Measurements from ENCODE around the gene SMCR8.
"Not testable (repeated sequence)": the region's sequence is repeated elsewhere in the genome, so short reads cannot be mapped to it uniquely, and the experiment has no call there.

SMCR8 gene

DNA sequence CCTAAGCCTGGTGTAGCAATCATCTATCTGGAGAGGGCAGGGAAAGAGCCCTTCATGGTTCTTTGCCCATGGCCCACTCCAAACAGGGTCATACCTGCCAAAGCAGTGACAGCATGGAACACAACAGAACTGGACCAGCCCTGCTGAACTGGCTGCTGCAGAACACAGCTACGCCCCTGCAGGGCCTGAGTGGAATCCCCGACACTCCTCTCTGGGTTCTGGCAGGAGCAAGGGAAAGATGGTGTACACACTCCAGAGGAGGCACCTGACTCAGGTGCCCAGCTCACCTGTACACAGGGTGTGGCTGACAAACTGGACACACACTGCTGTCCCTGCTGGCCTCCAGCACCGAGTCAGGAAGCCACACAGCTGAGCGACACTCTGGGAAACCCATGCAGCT, 34.8 kb upstream of the SMCR8 start:
- H3K4me3 ChIP-seq (ENCODE audit: low read depth, low read length): no peak overlapping the region
- DNase-seq (ENCODE audit: low read depth): no peak
- TF ChIP-seq, protein P1, sequence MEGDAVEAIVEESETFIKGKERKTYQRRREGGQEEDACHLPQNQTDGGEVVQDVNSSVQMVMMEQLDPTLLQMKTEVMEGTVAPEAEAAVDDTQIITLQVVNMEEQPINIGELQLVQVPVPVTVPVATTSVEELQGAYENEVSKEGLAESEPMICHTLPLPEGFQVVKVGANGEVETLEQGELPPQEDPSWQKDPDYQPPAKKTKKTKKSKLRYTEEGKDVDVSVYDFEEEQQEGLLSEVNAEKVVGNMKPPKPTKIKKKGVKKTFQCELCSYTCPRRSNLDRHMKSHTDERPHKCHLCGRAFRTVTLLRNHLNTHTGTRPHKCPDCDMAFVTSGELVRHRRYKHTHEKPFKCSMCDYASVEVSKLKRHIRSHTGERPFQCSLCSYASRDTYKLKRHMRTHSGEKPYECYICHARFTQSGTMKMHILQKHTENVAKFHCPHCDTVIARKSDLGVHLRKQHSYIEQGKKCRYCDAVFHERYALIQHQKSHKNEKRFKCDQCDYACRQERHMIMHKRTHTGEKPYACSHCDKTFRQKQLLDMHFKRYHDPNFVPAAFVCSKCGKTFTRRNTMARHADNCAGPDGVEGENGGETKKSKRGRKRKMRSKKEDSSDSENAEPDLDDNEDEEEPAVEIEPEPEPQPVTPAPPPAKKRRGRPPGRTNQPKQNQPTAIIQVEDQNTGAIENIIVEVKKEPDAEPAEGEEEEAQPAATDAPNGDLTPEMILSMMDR (conservative IDR thresholded peaks at IDR 0.05; ENCODE audit: low read depth, low read length): no peak

DNA sequence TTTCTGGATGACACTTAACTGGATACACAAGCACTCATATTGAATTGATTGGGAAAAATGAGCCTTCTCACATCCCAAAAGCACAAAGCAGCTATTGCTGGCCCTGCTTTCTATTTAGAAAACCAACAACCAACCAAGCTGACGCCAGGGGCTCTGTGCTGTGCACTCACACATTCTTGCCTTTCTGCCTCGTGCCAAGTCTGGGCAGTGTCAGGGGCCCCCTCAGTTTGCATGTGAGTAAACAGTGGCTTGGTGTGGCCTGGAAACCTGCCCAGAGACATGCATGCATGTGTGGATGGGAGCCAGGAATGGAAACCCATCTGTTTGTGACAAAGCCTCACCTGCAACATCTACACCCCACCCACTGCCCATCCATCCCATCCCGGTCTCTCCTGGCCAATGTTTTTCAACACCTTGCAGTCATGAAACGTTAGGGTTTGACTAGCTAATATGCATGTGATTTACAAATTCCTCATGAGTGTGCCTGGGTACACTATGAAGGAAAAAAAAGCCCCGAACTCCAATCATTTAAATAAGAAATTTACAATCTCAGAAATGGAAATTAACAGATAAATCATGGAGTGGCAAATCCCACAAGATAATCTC, 34.2 kb upstream of the SMCR8 start:
- DNase-seq (ENCODE audit: low read depth): peak; percentile 42
- H3K4me3 ChIP-seq (ENCODE audit: low read depth, low read length): no peak overlapping the region
- TF ChIP-seq, protein P1 (conservative IDR thresholded peaks at IDR 0.05; ENCODE audit: low read depth, low read length): no peak

DNA sequence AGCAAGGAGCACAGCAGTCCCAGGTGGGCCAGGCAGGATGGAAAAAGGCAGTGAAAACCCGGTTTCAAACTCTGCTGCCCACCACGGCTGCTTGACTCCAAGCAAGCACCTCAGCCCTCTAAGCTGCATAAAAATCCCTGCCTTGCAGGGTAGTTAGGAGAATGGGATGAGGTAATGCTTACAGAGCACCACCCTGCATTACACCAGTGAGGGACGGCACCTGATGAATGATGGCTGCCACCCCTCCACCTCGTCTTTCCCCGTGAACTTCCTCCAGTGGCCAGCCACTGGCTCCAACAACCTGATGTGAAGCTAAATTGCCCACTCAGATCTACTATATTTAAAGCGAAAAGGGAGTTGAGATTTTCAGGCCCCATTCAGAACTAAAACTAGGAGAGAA, 33.3 kb upstream of the SMCR8 start:
- no peak for DNase-seq (ENCODE audit: low read depth)
- TF ChIP-seq, protein P1 (conservative IDR thresholded peaks at IDR 0.05; ENCODE audit: low read depth, low read length): no peak
- H3K4me3 ChIP-seq (ENCODE audit: low read depth, low read length): no peak overlapping the region

DNA sequence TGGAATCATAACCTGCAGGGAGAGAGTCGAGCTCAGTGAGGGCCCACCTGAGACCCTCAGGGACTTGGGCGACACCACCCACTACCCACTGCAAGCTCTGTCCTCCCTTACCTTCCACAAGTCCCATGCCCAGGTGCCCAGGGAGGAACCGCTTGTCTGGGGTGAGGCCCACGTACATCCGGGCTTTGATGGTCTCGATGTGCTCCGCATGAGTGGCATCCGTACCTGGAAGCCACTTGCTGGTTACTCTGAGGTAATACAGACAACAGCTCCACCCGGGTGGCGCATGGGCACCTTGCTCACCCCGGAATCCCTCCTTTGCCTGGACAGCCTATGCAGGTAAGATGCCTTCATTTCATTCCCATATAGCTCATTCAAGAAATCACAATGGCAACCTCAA, 29.8 kb upstream of the SMCR8 start:
- no peak overlapping the region for H3K4me3 ChIP-seq (ENCODE audit: low read depth, low read length)
- TF ChIP-seq, protein P1 (conservative IDR thresholded peaks at IDR 0.05; ENCODE audit: low read depth, low read length): no peak
- DNase-seq (ENCODE audit: low read depth): no peak

DNA sequence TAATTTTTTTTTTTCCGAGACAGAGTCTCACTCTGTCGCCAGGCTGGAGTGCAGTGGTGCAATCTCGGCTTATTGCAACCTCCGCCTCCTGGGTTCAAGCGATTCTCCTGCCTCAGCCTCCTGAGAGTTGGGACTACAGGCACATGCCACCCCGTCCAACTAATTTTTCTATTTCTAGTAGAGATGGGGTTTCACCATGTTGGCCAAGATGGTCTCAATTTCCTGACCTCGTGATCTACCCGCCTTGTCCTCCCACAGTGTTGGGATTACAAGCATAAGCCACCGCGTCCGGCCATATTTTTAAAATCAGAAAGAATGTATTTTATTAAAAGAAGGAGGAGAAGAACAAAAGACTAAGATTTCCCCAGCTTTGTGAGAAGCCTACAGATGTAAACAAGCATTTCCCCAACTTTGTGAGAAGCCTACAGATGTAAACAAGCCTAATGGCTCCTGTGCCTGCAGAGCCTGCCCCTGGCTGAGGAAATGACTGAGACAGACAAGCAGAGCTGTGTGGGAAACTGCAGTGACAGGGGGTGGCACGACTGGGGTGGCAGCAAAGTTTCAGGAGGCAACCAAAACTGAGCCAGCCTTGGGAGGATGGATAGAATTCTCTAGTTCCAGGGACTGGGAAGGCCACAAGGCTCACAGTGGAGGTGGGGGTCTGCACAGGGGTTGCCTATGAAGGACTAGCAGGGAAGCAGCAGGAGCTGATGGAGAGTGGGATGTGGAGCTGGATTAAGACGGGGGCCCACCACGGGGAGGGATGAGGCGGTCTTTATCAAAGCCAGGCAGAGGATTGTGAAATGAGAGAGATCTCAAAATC, 23.2 kb upstream of the SMCR8 start:
- no peak for DNase-seq (ENCODE audit: low read depth)
- TF ChIP-seq, protein P1 (conservative IDR thresholded peaks at IDR 0.05; ENCODE audit: low read depth, low read length): no peak
- no peak overlapping the region for H3K4me3 ChIP-seq (ENCODE audit: low read depth, low read length)

DNA sequence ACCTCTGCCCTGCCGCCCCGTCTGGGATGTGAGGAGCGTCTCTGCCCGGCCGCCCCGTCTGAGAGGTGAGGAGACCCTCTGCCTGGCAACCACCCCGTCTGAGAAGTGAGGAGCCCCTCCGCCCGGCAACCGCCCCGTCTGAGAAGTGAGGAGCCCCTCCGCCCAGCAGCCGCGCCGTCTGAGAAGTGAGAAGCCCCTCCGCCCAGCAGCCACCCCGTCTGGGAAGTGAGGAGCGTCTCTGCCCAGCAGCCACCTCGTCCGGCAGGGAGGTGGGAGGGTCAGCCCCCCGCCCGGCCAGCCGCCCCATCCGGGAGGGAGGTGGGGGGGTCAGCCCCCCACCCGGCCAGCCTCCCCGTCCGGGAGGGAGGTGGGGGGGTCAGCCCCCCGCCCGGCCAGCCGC, 17.0 kb upstream of the SMCR8 start:
- H3K4me3 ChIP-seq (ENCODE audit: low read depth, low read length); DNase-seq (ENCODE audit: low read depth): not testable (repeated sequence)

DNA sequence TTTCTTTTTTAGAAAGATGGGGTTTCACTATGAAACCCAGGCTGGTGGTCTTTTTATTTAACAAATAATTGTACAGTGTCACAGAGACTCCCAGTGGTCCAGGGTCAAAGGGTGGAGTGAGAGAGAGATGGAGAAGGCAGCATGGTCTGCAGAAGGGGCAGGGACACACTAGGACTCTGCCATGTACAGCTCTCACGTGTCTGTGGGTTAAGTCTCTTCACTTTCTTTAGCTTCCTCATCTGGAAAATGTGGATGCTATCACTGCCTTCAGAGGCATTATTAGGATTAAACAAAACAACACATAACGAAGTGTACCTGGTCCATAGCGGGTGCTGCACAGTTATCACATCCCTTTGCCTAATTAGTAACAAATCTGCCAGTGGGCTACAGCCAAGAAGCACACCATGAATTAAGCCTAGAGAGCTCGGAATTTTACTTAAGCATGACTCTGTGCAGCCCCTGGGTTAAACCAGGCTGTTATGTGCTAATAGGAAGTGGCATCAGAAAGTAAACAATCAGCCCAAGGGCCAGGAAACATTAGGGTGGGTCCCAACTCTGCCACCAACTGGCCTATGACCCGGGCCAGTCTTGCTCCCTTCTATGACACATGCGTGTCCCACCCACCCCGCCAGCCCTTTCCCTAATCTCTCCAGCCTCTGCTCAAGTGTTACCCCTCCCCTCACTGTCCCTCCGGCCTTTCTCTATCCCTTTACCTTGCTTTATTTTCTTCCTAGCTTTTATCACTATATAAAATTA, 14.2 kb upstream of the SMCR8 start:
- TF ChIP-seq, protein P1 (conservative IDR thresholded peaks at IDR 0.05; ENCODE audit: low read depth, low read length): no peak
- DNase-seq (ENCODE audit: low read depth): no peak
- H3K4me3 ChIP-seq (ENCODE audit: low read depth, low read length): no peak overlapping the region

DNA sequence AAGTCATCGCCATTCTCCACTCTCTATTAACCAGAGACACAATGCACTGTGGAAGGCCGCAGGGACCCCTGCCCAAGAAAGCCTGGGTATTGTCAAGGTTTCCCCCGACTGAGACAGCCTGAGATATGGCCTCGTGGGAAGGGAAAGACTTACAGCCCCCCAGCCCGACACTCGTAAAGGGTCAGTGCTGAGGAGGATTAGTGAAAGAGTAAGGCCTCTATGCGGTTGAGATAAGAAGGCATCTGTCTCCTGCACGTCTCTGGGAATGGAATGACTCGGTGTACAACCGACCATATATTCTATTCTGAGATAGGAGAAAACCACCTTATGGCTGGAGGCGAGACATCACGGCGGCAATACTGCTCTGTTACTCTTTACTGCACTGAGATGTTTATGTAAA, 11.9 kb upstream of the SMCR8 start:
- not testable (repeated sequence) for DNase-seq (ENCODE audit: low read depth); H3K4me3 ChIP-seq (ENCODE audit: low read depth, low read length)
